Fibroblast of villous mesenchyme (primary cell): Measurements from ENCODE around the gene ASCL4. TPM values are rescaled to one million over a fixed set of nuclear protein-coding genes. Genes with fewer than 3 reads are reported as not detected.

Experiments used
- DNase-seq: peaks from one replicate; pipeline ENCODE4 v3.0.0-alpha.2; 2010; ENCODE audit warnings: low read depth
- H3K4me3 ChIP-seq: 2 replicates; pipeline ENCODE4 v1.5.1; 2011; ENCODE audit warnings: low read depth, mild to moderate bottlenecking, low read length
- CTCF ChIP-seq: IDR thresholded peaks from 2 replicates; pipeline ENCODE4 v1.5.1; 2012; ENCODE audit warnings: low read depth, mild to moderate bottlenecking, low read length; ENCODE audit not compliant: insufficient read depth
- total RNA-seq: library from RNA; depleted of rRNA; stranded (reverse); fragments of >200 nt; gene quantifications from 2 replicates; pipeline ENCODE4 v1.2.3, GENCODE V29; 2012

Gene ASCL4
- total RNA-seq, 1 donor = not detected

GRCh38 chr12:107788690-107789458 is 14.4 kb downstream of the ASCL4 start:
- H3K4me3 ChIP-seq = no peak overlapping the region
- no peak for TF ChIP-seq CTCF
- DNase-seq = no peak

GRCh38 chr12:107791465-107792089 is 17.1 kb downstream of the ASCL4 start:
- no peak for TF ChIP-seq CTCF
- no peak overlapping the region for H3K4me3 ChIP-seq
- no peak for DNase-seq

- no peak for TF ChIP-seq CTCF
- no peak for DNase-seq
- H3K4me3 ChIP-seq = no peak overlapping the region
Observed at GRCh38 chr12:107794451-107794850, 19.9 kb downstream of the ASCL4 start.

GRCh38 chr12:107798580-107798979 is 24.1 kb downstream of the ASCL4 start:
- H3K4me3 ChIP-seq = no peak overlapping the region
- no peak for DNase-seq
- no peak for TF ChIP-seq CTCF

- H3K4me3 ChIP-seq = no peak overlapping the region
- peak; percentile 10 for DNase-seq
- TF ChIP-seq CTCF = no peak
Observed at GRCh38 chr12:107801150-107801549, 26.6 kb downstream of the ASCL4 start.

GRCh38 chr12:107803092-107803491 is 28.6 kb downstream of the ASCL4 start:
- TF ChIP-seq CTCF = no peak
- H3K4me3 ChIP-seq = no peak overlapping the region
- DNase-seq = no peak
